MCF 10A (cell line): ENCODE data around the gene CYP11A1. TPM values are rescaled to one million over a fixed set of nuclear protein-coding genes. Genes with fewer than 3 reads are reported as not detected.

Source experiments
- BruUV-seq: library from RNA; stranded (reverse); fragments of 400-500 nt; replicated peaks from 2 replicates; lab custom pipeline; 2021; lab: Mats Ljungman, UMichigan
- CTCF ChIA-PET: fragments of 300-600 bp; sonication (Branson Sonifier 250); formaldehyde crosslinking; extraction: SDS; loops from one replicate; lab custom pipeline; 2021; ENCODE audit warnings: antibody characterized with exemption, inconsistent platforms; lab: Yijun Ruan, JAX
- POLR2A ChIA-PET: fragments of 300-600, 350-650 bp; sonication (Branson Sonifier 250); formaldehyde crosslinking; extraction: SDS; loops from one replicate; lab custom pipeline; 2020; ENCODE audit warnings: antibody characterized with exemption, inconsistent platforms; lab: Yijun Ruan, JAX
- DNase-seq: peaks from one replicate; pipeline ENCODE4 v3.0.0-alpha.2; 2018; ENCODE audit not compliant: unreplicated experiment
- H3K27ac Mint-ChIP-seq: one replicate; pipeline ENCODE4 v1.8.0; 2022; ENCODE audit warnings: mild to moderate bottlenecking, low read depth, mixed read lengths; ENCODE audit not compliant: unreplicated experiment
- H3K27me3 Mint-ChIP-seq: one replicate; pipeline ENCODE4 v1.8.0; 2022; ENCODE audit warnings: mixed read lengths; ENCODE audit not compliant: insufficient read depth, unreplicated experiment
- H3K36me3 Mint-ChIP-seq: one replicate; pipeline ENCODE4 v1.8.0; 2022; ENCODE audit warnings: mild to moderate bottlenecking, moderate library complexity, mixed read lengths; ENCODE audit not compliant: insufficient read depth, unreplicated experiment
- H3K4me1 Mint-ChIP-seq: one replicate; pipeline ENCODE4 v1.8.0; 2022; ENCODE audit warnings: mixed read lengths; ENCODE audit not compliant: insufficient read depth, unreplicated experiment
- H3K4me3 Mint-ChIP-seq: one replicate; pipeline ENCODE4 v1.8.0; 2022; ENCODE audit warnings: mild to moderate bottlenecking, moderate library complexity, mixed read lengths; ENCODE audit not compliant: unreplicated experiment
- H3K9me3 Mint-ChIP-seq: one replicate; pipeline ENCODE4 v1.8.0; 2022; ENCODE audit warnings: mixed read lengths; ENCODE audit not compliant: unreplicated experiment
- intact Hi-C: fragments of 100-400 bp; cut with micrococcal nuclease; formaldehyde crosslinking; loops from 2 replicates; pipeline ENCODE4 v1.14.1; 2022
- total RNA-seq: library from RNA; stranded (reverse); gene quantifications from 2 replicates; pipeline ENCODE4 v1.2.3, GENCODE V29; 2022
- TF ChIP-seq, protein P1 (sequence below): fragments of 200-600 bp; IDR thresholded peaks from one replicate; pipeline ENCODE4 v1.8.0; 2022; ENCODE audit warnings: antibody characterized with exemption, mild to moderate bottlenecking; ENCODE audit not compliant: unreplicated experiment

CYP11A1 gene
- total RNA-seq, 1 experiment from 2014 or later = not detected

DNA sequence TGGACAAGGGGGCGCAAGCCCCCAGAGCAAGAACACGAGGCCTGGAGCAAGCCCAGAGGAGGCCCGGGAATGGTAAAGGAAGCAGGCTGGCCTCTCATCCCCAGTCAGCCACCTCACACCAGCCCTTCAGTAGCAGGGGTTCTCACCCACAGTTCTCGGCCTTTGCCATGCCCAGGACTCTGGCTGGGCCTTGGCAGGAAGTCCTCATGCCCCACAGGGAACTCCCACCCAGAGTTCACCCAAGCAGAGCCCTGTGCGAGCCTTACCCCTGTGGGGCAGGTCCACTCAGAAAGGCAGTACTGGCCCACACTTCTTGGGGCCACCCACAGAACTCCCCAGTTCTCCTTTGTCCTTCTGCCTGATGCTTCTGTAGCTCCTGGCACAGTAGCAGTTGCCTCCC is 30.3 kb downstream of the CYP11A1 start:
- peaks cover 15% of the 10 kb centered on the region for H3K4me1 Mint-ChIP-seq
- intact Hi-C loops = no loop called here
- H3K27me3 Mint-ChIP-seq = no peaks in the 10 kb centered on the region
- TF ChIP-seq, protein P1, sequence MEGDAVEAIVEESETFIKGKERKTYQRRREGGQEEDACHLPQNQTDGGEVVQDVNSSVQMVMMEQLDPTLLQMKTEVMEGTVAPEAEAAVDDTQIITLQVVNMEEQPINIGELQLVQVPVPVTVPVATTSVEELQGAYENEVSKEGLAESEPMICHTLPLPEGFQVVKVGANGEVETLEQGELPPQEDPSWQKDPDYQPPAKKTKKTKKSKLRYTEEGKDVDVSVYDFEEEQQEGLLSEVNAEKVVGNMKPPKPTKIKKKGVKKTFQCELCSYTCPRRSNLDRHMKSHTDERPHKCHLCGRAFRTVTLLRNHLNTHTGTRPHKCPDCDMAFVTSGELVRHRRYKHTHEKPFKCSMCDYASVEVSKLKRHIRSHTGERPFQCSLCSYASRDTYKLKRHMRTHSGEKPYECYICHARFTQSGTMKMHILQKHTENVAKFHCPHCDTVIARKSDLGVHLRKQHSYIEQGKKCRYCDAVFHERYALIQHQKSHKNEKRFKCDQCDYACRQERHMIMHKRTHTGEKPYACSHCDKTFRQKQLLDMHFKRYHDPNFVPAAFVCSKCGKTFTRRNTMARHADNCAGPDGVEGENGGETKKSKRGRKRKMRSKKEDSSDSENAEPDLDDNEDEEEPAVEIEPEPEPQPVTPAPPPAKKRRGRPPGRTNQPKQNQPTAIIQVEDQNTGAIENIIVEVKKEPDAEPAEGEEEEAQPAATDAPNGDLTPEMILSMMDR = no peak
- no peak overlapping the region for H3K4me3 Mint-ChIP-seq
- DNase-seq = no peak
- ChIA-PET POLR2A (no interaction called here), CTCF (no interaction called here)
- BruUV-seq = no TSS peak
- H3K36me3 Mint-ChIP-seq = no peaks in the 10 kb centered on the region
- H3K27ac Mint-ChIP-seq = no peak overlapping the region
- no peaks in the 10 kb centered on the region for H3K9me3 Mint-ChIP-seq

DNA sequence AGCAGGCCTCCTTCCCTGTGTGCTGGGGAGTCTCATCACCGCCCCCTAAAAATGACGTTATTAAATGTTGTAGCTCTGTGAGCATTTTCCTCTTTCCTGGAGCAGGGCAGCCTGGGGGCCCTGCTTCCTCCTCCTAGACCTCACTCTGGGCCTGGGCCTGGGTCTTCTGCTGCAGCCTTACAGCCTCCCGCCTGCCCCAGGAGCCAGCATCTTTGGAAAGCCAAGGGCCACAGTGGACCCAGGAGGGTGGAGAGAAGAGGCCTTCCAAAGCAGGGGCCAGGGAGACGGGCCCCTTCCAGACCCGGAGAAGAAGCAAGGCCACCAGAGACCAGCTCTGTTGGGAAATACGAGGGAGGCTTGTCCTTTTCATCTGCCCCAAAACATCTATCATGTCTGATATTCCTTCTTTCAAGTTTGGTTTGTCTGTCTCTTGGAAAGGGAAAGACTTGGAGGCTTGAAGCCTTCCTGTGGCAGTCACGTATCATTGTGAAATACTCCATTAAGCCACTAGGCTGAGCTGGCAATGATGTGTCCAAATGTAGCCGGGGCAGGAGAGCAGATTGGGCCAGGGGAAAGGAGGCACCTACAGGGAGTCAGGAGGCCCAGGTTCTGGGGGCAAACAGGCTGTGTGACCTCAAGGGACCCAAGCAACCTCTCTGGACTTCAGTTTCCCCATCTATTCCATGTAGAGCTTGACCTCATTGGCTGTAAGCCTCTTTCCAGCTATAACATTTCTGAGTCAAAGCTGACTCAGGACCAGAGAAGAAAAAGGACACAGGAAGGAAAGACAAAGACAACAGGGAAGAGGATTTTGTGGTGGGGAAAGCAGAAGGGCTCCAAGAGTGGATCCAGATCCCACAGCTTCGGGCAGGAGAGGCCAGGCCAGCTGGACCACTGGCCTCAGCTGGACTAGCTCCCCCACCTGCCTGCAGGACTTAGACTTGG is 31.1 kb downstream of the CYP11A1 start:
- CTCF ChIA-PET = interaction anchor here (0.6 to 1.0 kb wide), 5 partner anchors 11 to 542 kb away, joined by 3 to 4 read pairs (median 4); no protein-coding TSS in a partner anchor
- BruUV-seq = no TSS peak
- POLR2A ChIA-PET = no interaction called here
- TF ChIP-seq, protein P1 = no peak
- no peak overlapping the region for H3K4me3 Mint-ChIP-seq
- no peaks in the 10 kb centered on the region for H3K27me3 Mint-ChIP-seq
- no peak for DNase-seq
- no peaks in the 10 kb centered on the region for H3K36me3 Mint-ChIP-seq
- peaks cover 15% of the 10 kb centered on the region for H3K4me1 Mint-ChIP-seq
- intact Hi-C loops = no loop called here
- no peak overlapping the region for H3K27ac Mint-ChIP-seq
- no peaks in the 10 kb centered on the region for H3K9me3 Mint-ChIP-seq

DNA sequence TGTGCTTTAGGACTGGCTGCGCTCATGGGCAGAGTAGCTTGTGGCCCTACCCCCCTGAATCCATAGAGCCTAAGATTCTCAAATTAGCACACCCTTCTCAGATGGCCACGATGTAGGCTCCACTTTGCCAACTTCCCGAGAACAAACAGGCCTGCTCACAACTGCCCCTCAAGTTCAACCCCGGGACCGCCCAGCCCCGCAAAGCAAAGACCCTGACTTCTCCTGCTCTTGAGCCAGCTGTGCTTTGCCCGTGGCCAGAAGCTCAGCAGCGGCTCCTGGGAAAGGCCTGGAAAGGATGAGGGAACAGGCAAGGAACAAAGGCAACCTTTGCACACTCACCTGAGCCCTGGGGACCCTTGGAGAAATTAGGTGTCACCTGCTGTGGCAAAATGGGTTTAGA is 32.0 kb downstream of the CYP11A1 start:
- ChIA-PET CTCF (interaction anchor here (0.7 to 1.0 kb wide), 3 partner anchors 13 to 15 kb away, joined by 3 to 4 read pairs (median 4); no protein-coding TSS in a partner anchor), POLR2A (no interaction called here)
- intact Hi-C loops = no loop called here
- BruUV-seq = no TSS peak
- TF ChIP-seq, protein P1 = no peak
- DNase-seq = no peak
- peaks cover 15% of the 10 kb centered on the region for H3K4me1 Mint-ChIP-seq
- H3K4me3 Mint-ChIP-seq = no peak overlapping the region
- H3K36me3 Mint-ChIP-seq = no peaks in the 10 kb centered on the region
- no peak overlapping the region for H3K27ac Mint-ChIP-seq
- no peaks in the 10 kb centered on the region for H3K27me3 Mint-ChIP-seq
- H3K9me3 Mint-ChIP-seq = no peaks in the 10 kb centered on the region

DNA sequence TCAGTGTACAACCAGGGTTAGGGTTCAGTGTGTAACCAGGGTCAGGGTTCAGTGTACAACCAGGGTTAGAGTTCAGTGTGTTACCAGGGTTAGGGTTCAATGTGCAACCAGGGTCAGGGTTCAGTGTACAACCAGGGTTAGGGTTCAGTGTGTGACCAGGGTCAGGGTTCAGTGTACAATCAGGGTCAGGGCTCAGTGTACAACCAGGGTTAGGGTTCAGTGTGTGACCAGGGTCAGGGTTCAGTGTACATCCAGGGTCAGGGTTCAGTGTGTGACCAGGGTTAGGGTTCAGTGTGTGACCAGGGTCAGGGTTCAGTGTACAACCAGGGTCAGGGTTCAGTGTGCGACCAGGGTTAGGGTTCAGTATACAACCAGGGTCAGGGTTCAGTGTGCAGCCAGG is 33.3 kb downstream of the CYP11A1 start:
- Mint-ChIP-seq H3K9me3 (no peaks in the 10 kb centered on the region), H3K27me3 (no peaks in the 10 kb centered on the region), H3K4me3 (no peak overlapping the region), H3K36me3 (no peaks in the 10 kb centered on the region), H3K27ac (no peak overlapping the region), H3K4me1 (peaks cover 6% of the 10 kb centered on the region)
- intact Hi-C loops = no loop called here
- ChIA-PET CTCF (no interaction called here), POLR2A (no interaction called here)
- TF ChIP-seq, protein P1 = no peak
- no peak for DNase-seq
- BruUV-seq = no TSS peak
